ENCODE data around the gene ZNF791.
"Not testable (repeated sequence)": the region's sequence is repeated elsewhere in the genome, so short reads cannot be mapped to it uniquely, and the experiment has no call there.

The ZNF791 gene

GRCh38 chr19:12610540-12611360, at the start of gene ZNF791, which contains the start of gene ZNF490:
Gene ZNF791, plus strand, starts transcription at chr19:12610920. Its CDS starts 160 bp downstream, at chr19:12611080.
Gene ZNF490, minus strand, starts transcription at chr19:12610813. Its CDS starts 133 bp downstream, at chr19:12610680.
- peaks cover 39% of the 10 kb centered on the region for H3K4me1 Mint-ChIP-seq (ENCODE audit: low read depth)
- H3K9me3 Mint-ChIP-seq (ENCODE audit: low read depth), result no peaks in the 10 kb centered on the region
- peak within 1 kb of the TSS; percentile 98 for H3K27ac Mint-ChIP-seq
- H3K27me3 Mint-ChIP-seq, result no peaks in the 10 kb centered on the region
- peak within 1 kb of the TSS; percentile 100 for H3K4me3 Mint-ChIP-seq
- peaks cover 2% of the 10 kb centered on the region for H3K36me3 Mint-ChIP-seq

DNA sequence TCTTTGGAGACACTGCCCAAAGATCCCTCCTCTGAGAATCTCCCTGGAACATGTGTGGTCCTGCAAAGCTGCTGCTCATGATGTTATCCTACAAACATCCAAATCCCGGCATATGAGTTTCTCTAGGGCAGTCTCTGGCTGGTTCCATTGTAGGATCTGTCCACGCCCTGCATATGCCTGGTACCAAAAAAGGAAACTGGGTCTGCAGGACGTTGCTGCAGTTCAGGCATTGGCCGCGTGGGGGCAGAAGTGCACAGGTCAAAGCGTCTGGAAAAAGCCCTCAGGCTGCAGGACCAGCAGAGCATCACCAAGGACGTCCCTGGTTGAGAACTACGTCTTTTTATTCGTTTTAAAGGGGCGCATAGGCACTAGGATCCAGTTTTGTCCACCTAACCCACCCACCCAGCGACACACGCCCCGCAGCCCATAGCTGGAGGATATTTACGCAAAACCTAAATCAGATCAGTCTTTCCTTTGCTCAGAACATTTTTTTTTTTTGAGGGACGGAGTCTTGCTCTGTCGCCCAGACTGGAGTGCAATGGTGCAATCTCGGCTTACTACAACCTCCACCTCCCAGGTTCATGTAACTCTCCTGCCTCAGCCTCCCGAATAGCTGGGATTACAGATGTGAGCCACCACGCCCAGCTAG, 46.6 kb upstream of the ZNF791 start:
- Mint-ChIP-seq H3K27ac (no peak overlapping the region), H3K4me3 (no peak overlapping the region), H3K36me3 (no peaks in the 10 kb centered on the region), H3K27me3 (no peaks in the 10 kb centered on the region), H3K9me3 (ENCODE audit: low read depth) (no peaks in the 10 kb centered on the region), H3K4me1 (ENCODE audit: low read depth) (peaks cover 4% of the 10 kb centered on the region)

DNA sequence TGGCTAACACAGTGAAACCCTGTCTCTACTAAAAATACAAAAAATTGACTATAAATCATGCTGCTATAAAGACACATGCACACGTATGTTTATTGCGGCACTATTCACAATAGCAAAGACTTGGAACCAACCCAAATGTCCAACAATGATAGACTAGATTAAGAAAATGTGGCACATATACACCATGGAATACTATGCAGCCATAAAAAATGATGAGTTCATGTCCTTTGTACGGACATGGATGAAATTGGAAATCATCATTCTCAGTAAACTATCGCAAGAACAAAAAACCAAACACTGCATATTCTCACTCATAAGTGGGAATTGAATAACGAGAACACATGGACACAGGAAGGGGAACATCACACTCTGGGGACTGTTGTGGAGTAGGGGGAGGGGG, 44.3 kb upstream of the ZNF791 start:
- not testable (repeated sequence) for H3K27ac Mint-ChIP-seq; H3K36me3 Mint-ChIP-seq; H3K9me3 Mint-ChIP-seq (ENCODE audit: low read depth); H3K4me3 Mint-ChIP-seq; H3K27me3 Mint-ChIP-seq; H3K4me1 Mint-ChIP-seq (ENCODE audit: low read depth)

DNA sequence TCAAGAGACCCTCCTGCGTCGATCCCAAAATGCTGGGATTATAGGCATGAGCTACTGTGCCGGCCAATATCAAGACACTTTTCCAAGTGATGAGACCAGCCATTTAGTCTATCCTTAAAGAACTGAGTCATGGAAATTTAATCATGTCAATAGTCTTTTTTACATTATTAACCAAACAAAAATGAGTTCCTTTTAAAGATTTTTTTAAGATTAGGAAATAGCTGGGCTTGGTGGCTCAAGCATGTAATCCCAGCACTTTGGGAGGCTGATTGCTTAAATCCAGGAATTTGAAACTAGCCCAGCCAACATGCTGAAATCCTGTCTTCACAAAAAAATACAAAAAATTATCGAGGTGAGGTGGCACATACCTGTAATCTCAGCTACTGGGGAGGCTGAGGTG, 42.8 kb upstream of the ZNF791 start:
- H3K36me3 Mint-ChIP-seq, result no peaks in the 10 kb centered on the region

DNA sequence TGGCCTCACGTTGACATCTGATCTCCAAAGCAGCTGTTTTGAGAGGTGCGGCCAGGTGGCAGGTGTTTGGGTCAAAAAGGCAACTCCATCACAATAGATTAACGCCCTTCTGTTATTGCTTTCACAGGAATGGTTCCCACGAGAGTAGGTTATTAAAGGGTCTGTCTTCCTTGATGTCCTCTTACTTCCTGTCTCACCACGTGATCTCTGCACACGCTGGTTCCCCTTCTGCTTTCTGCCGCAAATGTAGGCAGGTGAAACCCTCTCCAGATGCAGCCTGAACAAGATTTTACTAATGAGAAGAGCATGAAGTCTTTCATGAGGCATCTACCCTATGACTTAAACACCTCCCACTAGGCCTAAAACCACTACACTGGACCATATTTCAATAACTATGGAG, 36.7 kb upstream of the ZNF791 start:
- Mint-ChIP-seq H3K27me3 (no peaks in the 10 kb centered on the region), H3K4me1 (ENCODE audit: low read depth) (peaks cover 7% of the 10 kb centered on the region), H3K36me3 (peaks cover 7% of the 10 kb centered on the region), H3K4me3 (peak overlapping the region; percentile 17), H3K9me3 (ENCODE audit: low read depth) (no peaks in the 10 kb centered on the region), H3K27ac (peak overlapping the region; percentile 52)

More for the DNA sequence above, 42.8 kb upstream of the ZNF791 start:
- Mint-ChIP-seq H3K4me1 (ENCODE audit: low read depth) (peaks cover 4% of the 10 kb centered on the region), H3K9me3 (ENCODE audit: low read depth) (no peaks in the 10 kb centered on the region), H3K27ac (no peak overlapping the region), H3K27me3 (no peaks in the 10 kb centered on the region), H3K4me3 (no peak overlapping the region)

DNA sequence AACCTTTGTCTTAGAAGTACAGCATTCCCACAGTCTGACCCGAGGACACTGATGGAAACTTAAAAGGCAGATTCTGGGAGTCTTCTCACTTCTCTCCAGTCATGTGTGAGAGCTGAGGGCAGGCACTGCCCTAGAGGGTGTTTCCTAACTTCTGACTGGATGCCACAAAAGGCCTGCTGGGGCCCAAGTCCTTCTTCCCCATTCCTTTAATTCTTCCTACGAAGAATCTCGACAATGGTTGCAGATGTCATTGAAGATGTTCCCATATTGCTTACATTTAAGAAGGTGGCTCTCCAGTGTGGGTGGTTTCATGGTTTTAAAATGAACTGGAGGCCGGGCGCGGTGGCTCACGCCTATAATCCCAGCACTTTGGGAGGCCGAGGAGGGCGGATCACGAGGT, 32.1 kb upstream of the ZNF791 start:
- Mint-ChIP-seq H3K4me1 (ENCODE audit: low read depth) (peaks cover 7% of the 10 kb centered on the region), H3K27me3 (no peaks in the 10 kb centered on the region), H3K4me3 (no peak overlapping the region), H3K36me3 (peaks cover 26% of the 10 kb centered on the region), H3K27ac (no peak overlapping the region), H3K9me3 (ENCODE audit: low read depth) (peaks cover 14% of the 10 kb centered on the region)

DNA sequence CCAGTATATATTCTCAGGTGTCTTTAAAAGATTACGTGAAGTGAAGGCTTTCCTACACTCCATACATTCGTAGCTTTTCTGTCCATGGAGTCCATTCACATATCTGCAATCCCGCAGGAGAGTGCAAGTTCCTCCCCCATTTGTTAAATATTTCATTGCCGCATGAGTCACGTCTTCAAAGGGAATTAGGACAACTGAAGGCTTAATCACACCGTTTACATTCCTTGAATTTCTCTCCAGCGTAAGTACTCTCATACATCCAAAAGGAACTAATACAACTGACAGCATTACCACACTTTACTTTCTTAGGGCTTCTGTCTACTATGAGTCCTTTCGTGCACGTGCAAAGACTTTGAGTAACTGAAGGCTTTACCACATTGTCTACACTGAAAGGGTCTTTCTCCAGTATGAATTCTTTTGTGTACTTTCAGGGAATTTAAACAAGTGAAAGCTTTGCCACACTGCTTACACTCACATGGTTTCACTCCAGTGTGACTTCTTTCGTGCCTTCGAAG, 30.5 kb upstream of the ZNF791 start:
- Mint-ChIP-seq H3K27me3 (no peaks in the 10 kb centered on the region), H3K4me3 (no peak overlapping the region), H3K4me1 (ENCODE audit: low read depth) (no peaks in the 10 kb centered on the region), H3K9me3 (ENCODE audit: low read depth) (peaks cover 14% of the 10 kb centered on the region), H3K27ac (no peak overlapping the region), H3K36me3 (peaks cover 26% of the 10 kb centered on the region)

DNA sequence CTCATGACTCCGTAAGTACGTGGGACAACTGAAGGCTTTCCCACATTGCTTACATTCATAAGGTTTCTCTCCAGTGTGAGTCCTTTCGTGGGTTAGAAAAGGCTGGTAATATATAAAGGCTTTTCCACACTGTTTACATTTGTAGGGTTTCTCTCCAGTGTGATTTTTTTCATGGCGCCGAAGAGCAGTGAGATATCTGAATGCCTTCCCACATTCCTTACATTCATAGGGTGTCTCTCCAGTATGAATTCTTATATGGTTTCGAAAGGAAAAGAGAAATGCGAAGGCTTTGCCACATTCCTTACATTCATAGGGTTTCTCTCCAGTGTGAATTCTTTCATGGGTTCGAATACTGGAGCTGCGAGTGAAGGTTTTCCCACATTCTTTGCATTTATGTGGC, 29.6 kb upstream of the ZNF791 start:
- H3K27me3 Mint-ChIP-seq, result no peaks in the 10 kb centered on the region
- H3K9me3 Mint-ChIP-seq (ENCODE audit: low read depth), result peaks cover 14% of the 10 kb centered on the region
- H3K4me3 Mint-ChIP-seq, result no peak overlapping the region
- H3K27ac Mint-ChIP-seq, result no peak overlapping the region
- no peaks in the 10 kb centered on the region for H3K4me1 Mint-ChIP-seq (ENCODE audit: low read depth)
- peaks cover 26% of the 10 kb centered on the region for H3K36me3 Mint-ChIP-seq

DNA sequence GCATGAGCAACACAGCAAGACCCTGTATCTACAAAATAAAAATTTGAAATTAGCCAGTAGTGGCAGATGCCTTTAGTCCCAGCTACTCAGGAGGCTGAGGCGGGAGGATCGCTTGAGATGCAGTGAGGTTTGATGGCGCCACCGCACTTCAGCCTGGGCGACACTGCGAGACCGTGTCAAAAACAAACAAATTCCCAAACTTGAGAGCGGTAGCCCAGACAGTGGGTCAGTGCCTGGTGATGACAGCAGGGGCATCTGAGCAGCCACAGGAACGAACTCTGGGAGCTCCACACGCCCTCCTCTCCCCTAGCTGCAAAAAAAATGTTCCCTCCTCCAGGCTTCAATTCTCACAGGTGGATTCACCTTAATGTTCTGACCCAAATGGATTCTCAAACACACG, 14.2 kb upstream of the ZNF791 start:
- Mint-ChIP-seq H3K4me3 (no peak overlapping the region), H3K9me3 (ENCODE audit: low read depth) (no peaks in the 10 kb centered on the region)

DNA sequence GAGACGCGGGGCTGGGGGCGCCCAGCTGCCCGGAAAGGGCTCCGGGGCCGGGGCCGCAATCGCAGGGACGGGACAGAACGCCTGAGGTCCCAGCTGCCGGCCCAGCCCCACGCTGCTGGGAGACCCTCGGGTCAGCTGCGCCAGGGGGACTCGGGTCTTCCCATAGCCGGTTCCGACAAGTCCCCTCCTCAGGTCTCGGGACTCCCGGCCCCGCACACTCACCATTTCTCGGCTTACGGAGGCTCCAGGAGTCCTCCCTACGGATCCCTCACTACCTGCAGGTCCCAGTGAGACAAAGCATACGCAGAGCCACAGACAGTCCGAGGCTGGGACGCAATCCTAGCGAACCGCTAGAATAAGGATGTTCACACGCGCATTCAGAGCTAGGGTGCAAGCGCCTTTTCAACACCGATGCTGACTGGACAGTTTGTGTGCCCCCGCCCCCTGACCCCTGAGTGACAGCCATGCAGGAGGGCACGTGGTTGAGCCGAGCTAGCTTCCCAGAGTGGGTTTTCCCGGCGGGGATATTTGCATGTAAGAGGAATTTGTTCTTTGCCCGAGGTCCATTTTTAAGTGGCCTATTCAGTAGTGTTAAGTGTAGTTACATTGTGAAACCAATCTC, 13.7 kb upstream of the ZNF791 start:
- Mint-ChIP-seq H3K27ac (no peak overlapping the region), H3K27me3 (no peaks in the 10 kb centered on the region), H3K9me3 (ENCODE audit: low read depth) (no peaks in the 10 kb centered on the region), H3K4me1 (ENCODE audit: low read depth) (no peaks in the 10 kb centered on the region), H3K36me3 (peaks cover 4% of the 10 kb centered on the region), H3K4me3 (no peak overlapping the region)

More for the DNA sequence above, 14.2 kb upstream of the ZNF791 start:
- peaks cover 4% of the 10 kb centered on the region for H3K36me3 Mint-ChIP-seq
- no peaks in the 10 kb centered on the region for H3K4me1 Mint-ChIP-seq (ENCODE audit: low read depth)
- no peaks in the 10 kb centered on the region for H3K27me3 Mint-ChIP-seq
- no peak overlapping the region for H3K27ac Mint-ChIP-seq

- Mint-ChIP-seq H3K4me1 (ENCODE audit: low read depth) (no peaks in the 10 kb centered on the region), H3K4me3 (no peak overlapping the region), H3K9me3 (ENCODE audit: low read depth) (no peaks in the 10 kb centered on the region), H3K27ac (no peak overlapping the region), H3K36me3 (peaks cover 4% of the 10 kb centered on the region), H3K27me3 (no peaks in the 10 kb centered on the region)
These were observed 13.1 kb upstream of the ZNF791 start for GRCh38 chr19:12597594-12597993.

DNA sequence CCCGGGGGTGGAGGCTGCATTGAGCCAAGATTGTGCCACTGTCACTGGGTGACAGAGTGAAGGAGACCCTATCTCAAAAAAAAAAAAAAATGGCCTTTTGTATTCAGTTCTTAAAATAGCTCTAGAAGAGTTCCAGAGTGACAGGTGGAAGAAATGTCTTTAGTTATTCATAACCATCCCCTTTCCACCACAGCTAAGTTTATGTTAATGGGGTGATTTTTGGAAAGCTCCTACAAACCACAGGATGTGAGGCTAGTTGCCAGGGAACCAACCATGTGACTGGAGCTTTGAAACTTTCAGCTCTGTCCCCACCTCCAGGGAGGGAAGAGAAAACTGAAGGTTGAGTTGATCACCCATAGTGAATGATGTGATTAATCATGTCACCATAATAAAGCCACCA, 7.0 kb upstream of the ZNF791 start:
- H3K36me3 Mint-ChIP-seq, result peaks cover 5% of the 10 kb centered on the region
- H3K27ac Mint-ChIP-seq, result peak overlapping the region; percentile 54
- no peaks in the 10 kb centered on the region for H3K27me3 Mint-ChIP-seq
- H3K4me1 Mint-ChIP-seq (ENCODE audit: low read depth), result peaks cover 15% of the 10 kb centered on the region
- H3K9me3 Mint-ChIP-seq (ENCODE audit: low read depth), result no peaks in the 10 kb centered on the region
- peak overlapping the region; percentile 32 for H3K4me3 Mint-ChIP-seq

- peaks cover 2% of the 10 kb centered on the region for H3K36me3 Mint-ChIP-seq
- peaks cover 28% of the 10 kb centered on the region for H3K4me1 Mint-ChIP-seq (ENCODE audit: low read depth)
- no peaks in the 10 kb centered on the region for H3K27me3 Mint-ChIP-seq
- no peak overlapping the region for H3K27ac Mint-ChIP-seq
- no peak overlapping the region for H3K4me3 Mint-ChIP-seq
- H3K9me3 Mint-ChIP-seq (ENCODE audit: low read depth), result no peaks in the 10 kb centered on the region
These were observed 3.9 kb upstream of the ZNF791 start for GRCh38 chr19:12606796-12607195.

GRCh38 chr19:12607631-12608030, 3.1 kb upstream of the ZNF791 start:
- no peak overlapping the region for H3K4me3 Mint-ChIP-seq
- peaks cover 33% of the 10 kb centered on the region for H3K4me1 Mint-ChIP-seq (ENCODE audit: low read depth)
- H3K27ac Mint-ChIP-seq, result no peak overlapping the region
- no peaks in the 10 kb centered on the region for H3K27me3 Mint-ChIP-seq
- H3K36me3 Mint-ChIP-seq, result peaks cover 2% of the 10 kb centered on the region
- H3K9me3 Mint-ChIP-seq (ENCODE audit: low read depth), result no peaks in the 10 kb centered on the region

GRCh38 chr19:12611361-12611699, 610 bp downstream of the ZNF791 start:
- peak overlapping the region; percentile 100 for H3K4me3 Mint-ChIP-seq
- peak overlapping the region; percentile 84 for H3K27ac Mint-ChIP-seq
- peaks cover 6% of the 10 kb centered on the region for H3K36me3 Mint-ChIP-seq
- peaks cover 45% of the 10 kb centered on the region for H3K4me1 Mint-ChIP-seq (ENCODE audit: low read depth)
- no peaks in the 10 kb centered on the region for H3K27me3 Mint-ChIP-seq
- H3K9me3 Mint-ChIP-seq (ENCODE audit: low read depth), result no peaks in the 10 kb centered on the region
